Panc1 (cell line): Measurements from ENCODE around the gene CCDC69.

Experiments
- POLR2AphosphoS5 ChIP-seq: IDR thresholded peaks from 2 replicates; pipeline ENCODE4 v1.6.1; 2012; ENCODE audit warnings: mild to moderate bottlenecking, low read depth, low read length, moderate library complexity
- SIN3A ChIP-seq: IDR thresholded peaks from 2 replicates; pipeline ENCODE4 v1.6.1; 2012; ENCODE audit warnings: low read depth, mild to moderate bottlenecking, low read length, moderate library complexity, borderline replicate concordance; ENCODE audit not compliant: insufficient read depth
- TCF7L2 ChIP-seq: IDR thresholded peaks from 2 replicates; pipeline ENCODE4 v1.6.1; 2011; ENCODE audit warnings: mild to moderate bottlenecking, low read depth, low read length, inconsistent platforms
- TF ChIP-seq, protein P1 (sequence below): fragments of 450-650 bp; IDR thresholded peaks from 2 replicates; pipeline ENCODE4 v1.5.1; 2017; ENCODE audit warnings: mild to moderate bottlenecking

DNA sequence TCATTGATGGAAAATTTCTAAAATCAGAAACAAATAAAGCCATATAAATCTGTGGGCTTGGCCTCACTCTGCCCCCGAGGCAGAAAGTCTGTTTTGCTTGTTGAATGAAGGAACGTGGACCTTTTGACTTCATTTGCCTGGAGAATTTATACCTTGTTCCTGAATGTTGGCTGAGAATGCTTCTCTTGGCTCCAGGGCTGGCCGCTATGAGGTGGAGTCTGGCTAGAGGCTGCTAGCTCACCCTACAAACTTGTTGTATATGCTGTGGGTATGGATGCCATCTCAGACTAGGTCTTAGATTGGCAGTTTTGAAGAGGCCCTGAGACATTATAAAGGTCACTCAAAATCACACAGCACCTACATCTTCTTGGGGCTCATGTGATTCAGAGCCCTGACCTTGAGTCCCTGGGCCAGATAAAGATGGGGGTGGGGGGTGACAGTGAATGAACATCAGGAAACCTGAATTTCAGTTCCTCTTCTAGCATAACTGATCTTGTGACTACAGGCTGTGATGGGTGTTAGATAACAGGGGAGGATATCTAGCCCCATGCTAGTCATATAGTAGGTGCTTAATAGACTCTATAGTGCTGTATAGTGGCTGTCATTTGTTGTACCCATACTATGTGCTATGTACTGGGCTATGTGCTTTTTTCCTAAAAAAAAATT lies 31.9 kb upstream of the CCDC69 start:
- TF ChIP-seq, protein P1, sequence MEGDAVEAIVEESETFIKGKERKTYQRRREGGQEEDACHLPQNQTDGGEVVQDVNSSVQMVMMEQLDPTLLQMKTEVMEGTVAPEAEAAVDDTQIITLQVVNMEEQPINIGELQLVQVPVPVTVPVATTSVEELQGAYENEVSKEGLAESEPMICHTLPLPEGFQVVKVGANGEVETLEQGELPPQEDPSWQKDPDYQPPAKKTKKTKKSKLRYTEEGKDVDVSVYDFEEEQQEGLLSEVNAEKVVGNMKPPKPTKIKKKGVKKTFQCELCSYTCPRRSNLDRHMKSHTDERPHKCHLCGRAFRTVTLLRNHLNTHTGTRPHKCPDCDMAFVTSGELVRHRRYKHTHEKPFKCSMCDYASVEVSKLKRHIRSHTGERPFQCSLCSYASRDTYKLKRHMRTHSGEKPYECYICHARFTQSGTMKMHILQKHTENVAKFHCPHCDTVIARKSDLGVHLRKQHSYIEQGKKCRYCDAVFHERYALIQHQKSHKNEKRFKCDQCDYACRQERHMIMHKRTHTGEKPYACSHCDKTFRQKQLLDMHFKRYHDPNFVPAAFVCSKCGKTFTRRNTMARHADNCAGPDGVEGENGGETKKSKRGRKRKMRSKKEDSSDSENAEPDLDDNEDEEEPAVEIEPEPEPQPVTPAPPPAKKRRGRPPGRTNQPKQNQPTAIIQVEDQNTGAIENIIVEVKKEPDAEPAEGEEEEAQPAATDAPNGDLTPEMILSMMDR: no peak
- TF ChIP-seq POLR2AphosphoS5 (no peak), SIN3A (no peak), TCF7L2 (no peak)
